ENCODE data around the gene LMO7.
A peak's percentile ranks its signal among the peaks of the same experiment; 100 is the strongest.

Gene LMO7

GRCh38 chr13:75871059-75871458, 234.9 kb downstream of the LMO7 start:
- H3K4me3 ChIP-seq (ENCODE audit: low read depth, low read length) = no peak overlapping the region
- CTCF ChIA-PET = interaction anchor here (1.1 to 4.0 kb wide), 18 partner anchors 13 to 1033 kb away, joined by 3 to 89 read pairs (median 6); no protein-coding TSS in a partner anchor
- no peak for TF ChIP-seq CTCF (IDR thresholded peaks at IDR 0.05; ENCODE audit: insufficient read depth, low read length, missing control alignments)
- POLR2A ChIA-PET = no interaction called here
- DNase-seq (ENCODE audit: low read depth, low spot score) = no peak

GRCh38 chr13:75872980-75873379, 236.8 kb downstream of the LMO7 start:
- no peak overlapping the region for H3K4me3 ChIP-seq (ENCODE audit: low read depth, low read length)
- ChIA-PET CTCF (interaction anchor here (0.6 to 6.6 kb wide), 5 partner anchors 24 to 1032 kb away, joined by 3 to 252 read pairs (median 6); no protein-coding TSS in a partner anchor), POLR2A (no interaction called here)
- TF ChIP-seq CTCF (IDR thresholded peaks at IDR 0.05; ENCODE audit: insufficient read depth, low read length, missing control alignments) = no peak
- DNase-seq (ENCODE audit: low read depth, low spot score) = no peak

GRCh38 chr13:75873494-75873893, 237.4 kb downstream of the LMO7 start:
- no peak for DNase-seq (ENCODE audit: low read depth, low spot score)
- H3K4me3 ChIP-seq (ENCODE audit: low read depth, low read length) = no peak overlapping the region
- no peak for TF ChIP-seq CTCF (IDR thresholded peaks at IDR 0.05; ENCODE audit: insufficient read depth, low read length, missing control alignments)
- CTCF ChIA-PET = interaction anchor here (0.6 to 6.6 kb wide), 7 partner anchors 16 to 1031 kb away, joined by 3 to 252 read pairs (median 4); no protein-coding TSS in a partner anchor
- POLR2A ChIA-PET = no interaction called here

GRCh38 chr13:75875450-75875849, 239.3 kb downstream of the LMO7 start:
- DNase-seq (ENCODE audit: low read depth, low spot score) = no peak
- ChIA-PET POLR2A (no interaction called here), CTCF (interaction anchor here (0.6 to 6.6 kb wide), 19 partner anchors 11 to 1126 kb away, joined by 3 to 252 read pairs (median 4); no protein-coding TSS in a partner anchor)
- TF ChIP-seq CTCF (IDR thresholded peaks at IDR 0.05; ENCODE audit: insufficient read depth, low read length, missing control alignments) = no peak
- H3K4me3 ChIP-seq (ENCODE audit: low read depth, low read length) = no peak overlapping the region

- H3K4me3 ChIP-seq (ENCODE audit: low read depth, low read length) = no peak overlapping the region
- no peak for DNase-seq (ENCODE audit: low read depth, low spot score)
- ChIA-PET POLR2A (no interaction called here), CTCF (interaction anchor here (0.6 to 6.6 kb wide), 32 partner anchors 8 to 1125 kb away, joined by 3 to 252 read pairs (median 4); no protein-coding TSS in a partner anchor)
- peak; percentile 79 for TF ChIP-seq CTCF (IDR thresholded peaks at IDR 0.05; ENCODE audit: insufficient read depth, low read length, missing control alignments)
Observed at GRCh38 chr13:75876142-75877050, 240.3 kb downstream of the LMO7 start.

GRCh38 chr13:75877071-75877470, 240.9 kb downstream of the LMO7 start:
- no peak for TF ChIP-seq CTCF (IDR thresholded peaks at IDR 0.05; ENCODE audit: insufficient read depth, low read length, missing control alignments)
- ChIA-PET CTCF (interaction anchor here (0.8 to 6.6 kb wide), 26 partner anchors 9 to 1030 kb away, joined by 3 to 252 read pairs (median 4); no protein-coding TSS in a partner anchor), POLR2A (no interaction called here)
- H3K4me3 ChIP-seq (ENCODE audit: low read depth, low read length) = no peak overlapping the region
- DNase-seq (ENCODE audit: low read depth, low spot score) = no peak

Data from AG04449 (cell line).